GM19193 (cell line): ENCODE data around the gene CCDC68.

Source experiments
- POLR2A ChIP-seq: IDR thresholded peaks from 4 replicates; pipeline ENCODE4 v1.6.1; 2011; ENCODE audit not compliant: insufficient read depth, insufficient read length; ENCODE audit errors: extremely low read depth

CCDC68 gene

DNA sequence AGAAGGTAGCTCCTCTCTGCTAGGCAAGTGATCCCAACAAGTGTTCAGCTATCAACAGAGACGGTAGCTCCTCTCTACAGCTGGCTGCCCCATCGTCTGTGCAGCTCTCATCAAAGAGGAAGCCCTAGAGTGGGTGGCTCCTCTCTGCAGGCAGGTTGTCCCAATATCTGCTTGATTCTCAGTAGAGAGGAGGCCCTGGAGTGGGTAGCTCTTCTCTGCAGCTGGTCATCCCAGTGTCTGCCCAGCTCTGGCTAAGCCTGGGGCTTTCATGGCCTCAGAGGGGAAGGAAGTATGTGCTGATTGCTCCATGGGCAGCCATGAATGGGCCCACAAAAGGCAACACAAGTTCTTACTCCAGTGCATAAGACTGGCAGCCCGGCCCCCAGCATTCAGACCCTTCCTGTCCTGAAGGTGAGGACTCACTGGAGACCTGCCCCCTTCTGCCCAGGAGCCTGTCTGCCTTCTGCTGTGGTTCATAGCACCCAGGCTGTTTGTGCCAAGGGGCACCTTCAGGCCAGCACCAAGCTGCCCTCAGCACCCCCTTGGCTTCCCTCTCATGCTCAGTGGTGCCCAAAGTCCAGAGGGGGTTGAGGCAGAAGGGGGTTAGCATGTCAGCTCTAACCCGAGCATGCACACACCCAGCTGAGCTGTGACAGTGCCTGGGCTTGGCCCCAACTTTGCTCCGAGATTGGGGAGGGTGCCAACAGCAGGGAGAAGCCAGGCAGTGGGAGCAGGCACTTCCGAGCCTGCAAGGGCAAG, 48.9 kb downstream of the CCDC68 start:
- TF ChIP-seq POLR2A, result no peak

DNA sequence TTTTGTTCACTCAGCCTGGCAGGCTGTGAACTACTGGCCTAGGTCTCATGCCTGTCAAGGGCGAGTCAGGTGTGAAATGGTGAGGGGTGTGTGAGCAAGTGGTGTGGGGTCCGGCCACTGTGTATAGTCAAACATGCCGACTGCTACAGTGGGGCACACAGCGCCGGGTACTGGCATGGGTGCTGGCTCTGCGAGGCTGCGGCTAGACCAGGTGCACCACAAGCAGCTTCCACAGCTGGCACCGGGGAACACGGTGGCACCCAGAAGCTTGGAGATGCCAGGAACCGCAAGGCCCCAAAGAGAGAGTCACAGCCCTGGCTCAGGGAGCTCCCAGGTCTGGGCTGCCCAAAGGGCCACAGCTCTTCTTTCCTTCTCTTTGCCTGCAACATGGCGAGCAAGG, 49.7 kb downstream of the CCDC68 start:
- no peak for TF ChIP-seq POLR2A

DNA sequence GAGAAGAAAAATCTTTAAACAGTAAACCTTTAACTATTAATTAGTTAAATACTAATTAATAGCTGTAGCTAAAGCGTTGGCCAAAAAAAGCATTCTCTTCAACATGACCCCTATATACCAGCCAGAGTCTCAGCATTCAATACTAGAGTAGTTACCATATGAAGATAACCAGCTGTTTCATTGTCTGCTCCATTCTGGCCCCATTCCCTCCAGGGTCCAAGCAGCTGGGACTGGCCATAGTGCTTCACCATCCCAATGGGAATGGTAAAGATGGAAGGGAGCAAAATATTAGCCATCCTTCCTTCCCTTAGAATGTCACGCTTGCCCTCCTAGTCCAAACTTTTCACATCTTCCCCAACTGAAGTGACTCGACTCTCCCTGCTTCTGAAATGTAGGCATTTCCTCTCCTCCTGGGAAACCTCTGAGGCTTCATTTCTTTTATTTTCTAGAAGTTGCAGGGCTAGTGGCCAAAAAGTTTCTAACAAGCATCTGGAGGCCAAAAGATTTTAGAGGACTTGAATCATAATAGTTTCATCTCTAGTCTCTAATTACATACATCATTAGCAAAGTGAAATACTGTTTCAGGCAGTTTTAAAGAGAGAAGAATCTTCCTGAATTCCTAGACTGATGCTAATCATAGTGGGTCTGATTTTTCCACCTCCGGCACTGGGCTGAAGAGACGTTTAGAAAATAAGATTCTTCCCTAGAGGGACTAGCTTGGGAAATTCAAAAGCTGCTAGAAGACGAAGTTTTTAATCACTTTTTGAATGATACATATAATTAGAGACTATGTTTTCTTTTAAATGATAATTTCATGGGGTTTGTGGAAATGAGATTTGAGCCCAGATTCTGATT, 52.7 kb downstream of the CCDC68 start:
- no peak for TF ChIP-seq POLR2A

DNA sequence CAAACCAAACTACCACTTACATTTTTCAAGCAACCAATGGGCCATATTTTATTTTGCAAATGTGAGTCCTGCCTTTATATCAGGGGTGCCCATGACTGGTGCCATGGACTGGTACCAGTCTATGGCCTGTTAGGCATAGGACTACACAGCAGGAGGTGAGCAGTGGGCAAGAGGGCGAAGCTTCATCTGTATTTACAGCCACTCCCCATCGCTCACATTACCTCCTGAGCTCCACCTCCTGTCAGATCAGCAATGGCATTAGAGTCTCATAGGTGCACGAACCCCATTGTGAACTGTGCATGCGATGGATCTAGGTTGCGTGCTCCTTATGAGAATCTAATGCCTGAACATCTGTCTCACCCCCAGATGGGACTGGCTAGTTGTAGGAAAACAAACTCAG, 53.6 kb downstream of the CCDC68 start:
- no peak for TF ChIP-seq POLR2A

DNA sequence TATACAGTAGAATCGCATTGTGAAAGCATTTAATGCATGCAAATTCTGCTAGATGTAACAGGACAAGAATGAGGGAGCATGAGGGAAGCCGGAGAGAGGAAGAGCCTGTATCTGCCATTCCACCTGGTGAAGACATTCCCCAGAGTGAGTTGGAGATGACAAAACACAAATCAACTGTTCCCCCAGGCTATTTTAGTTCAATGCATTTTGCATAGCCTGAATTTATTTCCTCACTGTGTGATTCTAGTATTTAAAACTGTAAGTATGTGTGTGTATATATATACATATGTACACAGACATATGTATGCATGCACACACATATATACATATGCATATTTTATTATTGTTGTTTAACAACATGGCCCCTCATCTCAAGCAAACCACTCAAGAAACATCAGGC, 54.7 kb downstream of the CCDC68 start:
- no peak for TF ChIP-seq POLR2A

DNA sequence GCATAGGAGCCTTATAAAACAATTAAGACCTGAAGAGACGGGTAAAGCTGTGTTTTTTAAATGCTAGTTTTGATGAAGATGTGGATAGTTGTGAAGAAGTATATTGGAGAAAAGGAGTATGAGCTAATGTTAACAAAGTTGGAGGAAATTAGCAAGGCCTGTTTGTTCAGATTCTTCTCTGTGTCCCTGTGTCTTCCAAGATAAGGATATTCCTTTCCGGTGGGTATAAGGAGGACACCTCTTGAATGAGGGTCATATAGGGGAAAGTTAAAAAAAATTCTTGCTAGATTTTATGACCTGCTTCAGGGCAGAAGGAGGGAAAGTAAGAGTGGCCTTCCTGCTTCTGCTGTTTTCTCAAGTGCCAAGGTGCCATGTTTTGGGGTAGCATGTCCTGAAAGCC, 59.0 kb downstream of the CCDC68 start:
- no peak for TF ChIP-seq POLR2A

DNA sequence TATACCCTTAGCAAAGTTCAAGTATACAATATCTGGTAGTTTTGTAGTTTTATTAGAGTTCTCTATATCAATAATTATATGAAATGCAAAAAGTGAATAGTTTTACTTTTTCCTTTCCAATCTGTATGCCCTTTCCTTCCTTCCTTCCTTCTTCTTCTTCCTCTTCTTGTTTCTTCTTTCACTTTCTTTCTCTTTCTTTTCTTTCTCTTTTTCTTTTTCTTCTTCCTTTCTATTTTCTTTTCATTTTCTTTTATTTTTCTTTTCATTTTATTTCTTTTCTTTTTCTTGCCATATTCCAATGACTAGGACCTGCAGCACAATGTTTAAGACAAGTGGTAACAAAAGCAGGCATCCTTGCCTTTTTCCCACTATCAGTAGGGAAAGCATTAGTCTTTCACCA, 59.8 kb downstream of the CCDC68 start:
- no peak for TF ChIP-seq POLR2A

DNA sequence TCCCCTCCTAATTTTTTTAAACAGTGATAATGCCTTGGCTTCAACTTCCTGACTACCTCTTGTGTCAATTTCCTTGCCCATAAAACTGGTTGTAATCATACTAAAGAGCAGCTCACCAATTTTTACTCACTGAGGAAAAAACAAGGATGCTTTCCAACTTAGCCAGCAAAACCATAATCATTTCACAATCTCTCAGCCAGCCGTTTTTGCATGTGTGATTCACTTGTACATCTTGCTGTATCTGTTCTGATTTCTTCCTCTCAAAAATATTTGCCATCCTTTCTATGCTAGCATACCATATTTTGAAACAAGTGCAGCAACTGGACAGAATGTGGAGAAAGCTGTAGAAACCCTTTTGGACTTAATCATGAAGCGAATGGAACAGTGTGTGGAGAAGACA, 70.3 kb downstream of the CCDC68 start:
- no peak for TF ChIP-seq POLR2A

DNA sequence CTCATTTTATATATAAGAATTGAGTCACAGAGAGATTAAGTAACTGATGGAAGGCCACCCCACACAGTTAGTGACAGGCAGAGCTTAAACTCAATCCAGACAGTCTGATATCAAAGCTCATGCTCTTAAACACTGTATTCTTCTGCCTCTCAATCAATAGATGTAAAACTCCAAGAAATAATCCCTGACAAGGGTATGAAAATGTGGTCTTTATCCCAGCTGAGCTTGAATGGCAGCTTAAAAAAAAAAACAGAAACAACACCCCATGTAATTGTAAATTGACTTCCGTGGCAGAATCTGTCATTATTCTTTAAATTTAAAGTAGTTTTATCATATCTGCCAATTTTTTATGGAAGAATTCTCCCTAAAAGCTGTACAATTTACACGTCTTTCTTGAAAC, 70.9 kb downstream of the CCDC68 start:
- TF ChIP-seq POLR2A, result no peak

DNA sequence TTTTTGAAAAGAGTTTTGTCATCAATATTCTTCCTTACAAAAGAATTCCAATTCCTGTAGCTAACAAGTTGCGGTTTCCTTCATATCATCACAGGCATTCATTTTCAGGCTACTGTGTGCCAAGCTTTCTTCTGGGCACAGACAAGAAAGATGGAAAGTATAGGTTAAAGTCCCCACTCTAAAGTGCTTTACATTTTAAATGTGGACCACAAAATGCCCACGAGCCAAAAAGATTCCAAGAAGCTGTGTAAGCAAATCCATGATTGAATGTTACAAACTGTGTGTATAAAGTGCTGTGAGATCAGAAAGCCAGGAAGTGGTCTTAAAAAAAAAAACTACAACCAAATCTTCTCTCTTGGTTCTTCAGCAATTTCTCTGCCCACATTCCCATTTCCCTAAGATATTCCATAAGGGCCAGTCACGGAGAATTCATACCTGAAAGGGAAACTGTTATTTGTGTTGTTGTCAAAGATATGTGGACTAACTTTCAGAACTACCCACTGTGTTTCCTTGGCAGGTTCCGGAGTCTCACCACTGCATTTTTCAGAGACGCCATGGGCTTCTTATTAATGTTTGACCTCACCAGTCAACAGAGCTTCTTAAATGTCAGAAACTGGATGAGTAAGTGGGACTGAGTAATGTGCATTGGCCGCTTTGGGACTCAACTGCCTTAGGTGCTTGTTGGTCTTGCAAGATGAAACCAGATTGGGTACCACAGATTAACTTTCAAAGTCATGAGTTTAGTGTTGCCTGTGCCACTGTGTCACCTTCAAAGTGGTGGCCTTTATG, 75.3 kb downstream of the CCDC68 start:
- TF ChIP-seq POLR2A, result no peak

DNA sequence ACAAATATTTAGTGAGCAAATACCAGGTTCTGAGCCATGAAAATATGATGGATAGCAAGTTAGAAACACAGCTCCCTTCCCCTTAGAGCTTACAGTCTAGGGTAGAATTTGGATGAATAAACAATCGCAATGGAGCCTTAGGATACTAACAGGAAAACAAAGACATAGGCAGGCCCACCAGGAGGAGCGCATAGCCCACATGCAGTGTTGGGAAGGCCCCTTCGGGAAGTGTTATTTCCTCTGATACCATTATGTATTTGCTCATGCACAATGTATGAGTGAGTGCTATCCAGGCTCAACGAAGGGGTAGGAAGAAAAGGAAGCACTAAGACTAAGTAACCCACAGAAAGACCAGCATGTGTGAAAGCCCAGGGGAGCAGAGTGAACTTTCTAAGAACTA, 76.9 kb downstream of the CCDC68 start:
- no peak for TF ChIP-seq POLR2A

DNA sequence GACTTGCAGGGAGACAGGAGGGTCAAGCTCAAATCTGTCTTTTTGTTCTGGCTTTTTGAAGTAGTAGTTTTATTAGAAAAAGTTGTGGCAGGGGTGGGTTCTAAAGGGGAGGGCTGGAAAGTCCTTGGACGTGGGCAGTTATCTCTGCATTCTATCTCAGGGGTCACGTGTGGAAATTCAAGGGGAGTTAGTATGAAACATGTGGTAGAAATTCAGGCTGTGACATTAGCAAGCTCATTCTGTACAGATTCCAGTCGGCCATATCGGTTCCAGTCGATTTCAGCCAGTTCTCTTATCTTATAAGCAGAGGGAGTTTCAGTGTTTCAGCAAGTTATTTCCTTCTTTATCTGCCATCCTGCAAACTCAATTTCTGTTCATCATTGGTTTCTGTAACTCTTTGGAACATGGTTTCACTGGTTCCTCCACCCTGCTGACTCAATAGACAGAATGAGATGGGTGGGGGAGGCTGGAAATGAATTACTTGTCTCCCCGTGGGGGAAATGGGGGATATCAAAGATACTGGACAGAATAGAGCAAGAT, 78.0 kb downstream of the CCDC68 start:
- no peak for TF ChIP-seq POLR2A

DNA sequence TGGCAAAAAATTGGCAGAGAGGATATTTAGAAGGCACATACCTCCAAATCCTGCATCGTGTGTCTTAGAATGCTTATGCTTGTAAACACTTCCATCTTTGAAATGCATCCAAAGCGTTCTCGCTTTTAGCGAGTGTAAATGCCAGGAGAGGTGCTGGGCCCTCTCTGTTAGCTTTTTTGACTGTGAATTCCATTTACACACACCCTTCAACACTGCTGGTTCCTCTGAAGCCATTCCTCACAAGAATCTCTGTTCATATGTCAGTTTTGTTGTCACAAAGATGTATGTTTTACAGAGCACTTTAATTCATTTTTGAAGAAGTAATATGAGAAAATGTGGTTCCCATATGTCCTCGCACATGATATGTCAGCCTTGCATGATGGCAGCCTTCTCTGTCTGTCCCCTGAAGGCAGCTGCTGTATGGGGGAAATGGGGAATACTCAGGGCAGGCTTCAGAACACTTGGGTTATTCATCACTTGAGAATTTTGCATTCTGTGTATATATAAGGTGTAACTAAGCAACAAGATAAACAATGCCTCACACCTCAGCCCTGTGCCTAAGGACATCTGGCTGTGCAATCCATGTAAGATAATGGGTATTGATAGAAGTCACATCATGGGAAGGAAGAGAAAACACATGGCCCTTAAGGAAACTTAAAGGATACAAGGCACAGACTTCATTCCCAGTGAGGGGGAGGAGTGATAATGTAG, 78.7 kb downstream of the CCDC68 start:
- no peak for TF ChIP-seq POLR2A

DNA sequence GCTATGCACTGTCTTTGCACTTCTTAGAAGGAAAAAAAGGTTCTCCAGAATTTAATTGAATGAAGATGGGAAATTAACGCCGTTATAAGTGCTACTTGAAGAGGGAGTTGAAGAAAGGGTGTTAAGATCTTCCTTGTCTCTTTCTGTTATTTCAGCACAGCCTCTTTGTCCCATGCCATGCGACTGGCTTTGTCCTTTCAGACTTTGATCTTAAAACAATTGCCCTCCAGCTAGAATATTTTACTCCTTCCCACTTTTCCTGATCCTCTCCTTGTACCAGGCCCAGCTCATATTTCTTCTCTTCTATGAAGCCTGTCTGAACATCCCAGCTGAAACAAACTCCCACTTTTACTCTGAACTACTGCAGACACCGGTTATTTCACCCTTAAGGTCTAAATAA, 79.6 kb downstream of the CCDC68 start:
- TF ChIP-seq POLR2A, result no peak

DNA sequence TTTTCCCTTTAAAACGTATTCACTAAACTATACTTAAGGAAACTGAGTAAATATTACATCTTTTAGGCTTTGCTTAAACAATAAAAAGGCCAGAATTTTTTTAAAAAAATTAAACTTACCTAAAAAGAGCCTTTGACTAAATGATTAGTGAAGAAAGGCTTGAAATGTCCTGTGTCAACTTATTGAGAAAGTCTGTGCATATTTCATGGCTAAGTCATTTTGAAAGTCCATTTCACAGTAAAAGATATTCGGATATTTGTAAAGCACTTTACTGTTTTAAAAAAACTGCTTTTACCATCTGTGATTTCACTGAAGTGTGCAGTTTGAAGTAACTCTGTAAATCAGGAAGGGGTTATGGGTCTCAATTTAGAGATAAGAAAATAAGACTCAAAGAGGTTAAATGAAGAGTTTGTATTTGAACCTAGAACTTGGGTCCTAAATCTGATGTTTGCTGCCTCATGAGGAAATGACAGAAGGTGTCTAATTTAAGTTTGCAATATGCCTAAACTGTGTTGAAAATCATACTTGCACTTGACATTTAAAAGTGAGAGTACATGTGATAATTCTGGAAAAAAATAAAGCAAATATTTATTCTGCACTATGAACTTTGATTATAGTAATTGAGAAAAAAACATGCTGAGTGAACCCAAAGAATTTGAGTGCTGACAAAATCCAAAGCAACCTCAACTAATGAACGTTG, 80.5 kb downstream of the CCDC68 start:
- TF ChIP-seq POLR2A, result no peak

DNA sequence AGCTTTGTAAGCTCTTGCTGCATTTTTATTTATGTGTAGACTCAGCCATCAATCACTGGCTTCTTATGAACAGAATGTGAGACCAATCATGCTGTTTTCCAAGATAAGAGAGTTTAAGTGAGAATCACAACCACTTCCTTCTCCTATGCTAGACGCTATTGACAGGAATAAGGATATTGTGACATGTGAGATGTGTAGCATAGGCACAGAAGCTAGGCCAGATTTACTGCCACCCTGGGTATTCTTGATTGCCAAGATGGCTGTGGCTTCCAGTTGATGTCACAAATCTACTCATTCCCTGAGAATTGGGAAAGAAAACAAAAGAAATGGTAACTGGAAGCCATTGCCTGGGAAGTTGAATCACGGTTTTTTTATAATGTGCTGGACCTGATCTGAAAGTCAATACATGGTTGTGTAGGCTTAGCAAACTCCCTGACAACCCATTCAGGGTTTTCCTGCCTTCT, 81.1 kb downstream of the CCDC68 start:
- no peak for TF ChIP-seq POLR2A
